ENCODE results near the gene ARCN1. TPM values are rescaled to one million over a fixed set of nuclear protein-coding genes. Genes with fewer than 3 reads are reported as not detected.
"Not testable (repeated sequence)": the region's sequence is repeated elsewhere in the genome, so short reads cannot be mapped to it uniquely, and the experiment has no call there.

ARCN1 gene
- total and polyA plus RNA-seq, 11 donors, result 53.1 to 127 (median 99.6) TPM

DNA sequence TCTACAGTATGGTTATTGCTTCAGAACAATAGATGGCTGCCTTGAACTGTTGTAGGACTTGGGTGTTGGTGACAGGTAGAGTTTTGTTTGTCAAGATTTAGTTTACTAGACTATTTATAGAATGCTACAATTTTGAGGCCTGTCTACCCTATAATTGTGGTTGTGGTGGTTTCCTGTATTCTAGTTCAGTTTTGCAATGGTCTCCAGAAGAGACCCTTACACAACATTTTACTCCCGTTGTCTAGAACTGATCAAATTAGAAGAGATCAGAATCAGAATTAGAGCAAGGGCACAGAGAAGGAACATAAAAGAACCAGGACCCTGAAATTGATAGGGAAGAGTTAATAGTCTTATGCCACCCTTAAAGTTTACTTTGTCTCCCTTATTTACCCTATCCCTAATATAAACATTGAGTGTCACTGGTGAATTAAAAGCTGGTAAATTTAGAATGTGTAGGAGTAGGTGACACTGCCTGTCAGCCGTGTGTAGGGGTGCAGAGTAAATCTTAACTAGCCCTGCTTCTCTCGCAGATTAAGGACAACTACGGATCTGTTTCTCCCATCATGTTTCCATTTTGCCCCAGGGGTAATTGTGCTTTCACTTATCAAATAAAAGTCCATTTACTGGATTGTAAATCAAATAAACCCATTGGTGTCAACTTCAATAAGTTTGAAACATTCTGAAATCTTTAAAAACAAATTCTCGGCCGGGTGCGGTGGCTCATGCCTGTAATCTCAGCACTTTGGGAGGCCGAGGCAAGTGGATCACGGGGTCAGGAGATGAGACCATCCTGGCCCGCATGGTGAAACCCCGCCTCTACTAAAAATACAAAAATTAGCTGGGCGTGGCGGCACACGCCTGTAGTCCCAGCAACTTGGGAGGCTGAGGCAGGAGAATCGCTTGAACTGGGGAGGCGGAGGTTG is 24.3 kb downstream of the ARCN1 start:
- no peaks in the 10 kb centered on the region for H3K27me3 ChIP-seq
- peaks cover 0 to 100% (median 98%) of the 10 kb centered on the region in 9 donors for H3K36me3 ChIP-seq
- peak overlapping the region in 2 of 12 donors; percentile 17 to 80 for H3K27ac ChIP-seq
- TF ChIP-seq CTCF (IDR thresholded peaks at IDR 0.05) (no peak), POLR2A (IDR thresholded peaks at IDR 0.05) (no peak)
- no peak for DNase-seq
- no peak for ATAC-seq
- intact Hi-C loops (cut with DNase I), result loop anchor here in 1 of 10 donors (5.0 kb wide), 1 partner anchor 61 kb away; no protein-coding TSS in a partner anchor
- H3K4me3 ChIP-seq, result no peak overlapping the region
- H3K9me3 ChIP-seq, result no peaks in the 10 kb centered on the region
- peaks cover 0 to 39% (median 22%) of the 10 kb centered on the region in 12 donors for H3K4me1 ChIP-seq
- 88 to 91% (median 90%) methylated on average over 16 of the region's 16 CpGs for WGBS, 4 donors

DNA sequence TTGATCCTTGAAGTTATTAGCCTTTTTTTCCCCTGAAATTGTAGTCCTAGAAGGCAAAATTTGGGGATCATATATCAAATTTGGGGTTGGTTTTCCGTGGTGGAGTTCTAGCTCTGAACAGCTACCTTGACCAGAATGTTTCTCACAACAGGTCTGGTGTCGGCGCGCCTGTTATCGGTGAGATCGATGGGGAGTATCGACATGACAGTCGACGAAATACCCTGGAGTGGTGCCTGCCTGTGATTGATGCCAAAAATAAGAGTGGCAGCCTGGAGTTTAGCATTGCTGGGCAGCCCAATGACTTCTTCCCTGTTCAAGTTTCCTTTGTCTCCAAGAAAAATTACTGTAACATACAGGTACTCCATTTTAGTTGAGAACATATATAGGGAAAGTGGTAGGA is 25.3 kb downstream of the ARCN1 start:
- 66 to 76% (median 73%) methylated on average over 9 of the region's 9 CpGs for WGBS, 4 donors
- Histone ChIP-seq H3K27ac (no peak overlapping the region), H3K27me3 (no peaks in the 10 kb centered on the region), H3K36me3 (peaks cover 0 to 100% (median 97%) of the 10 kb centered on the region in 9 donors), H3K4me3 (no peak overlapping the region), H3K4me1 (peaks cover 0 to 39% (median 23%) of the 10 kb centered on the region in 12 donors), H3K9me3 (no peaks in the 10 kb centered on the region)
- TF ChIP-seq CTCF (IDR thresholded peaks at IDR 0.05), result no peak
- no peak for TF ChIP-seq POLR2A (IDR thresholded peaks at IDR 0.05)
- DNase-seq, result no peak
- intact Hi-C loops (cut with DNase I), result loop anchor here in 1 of 10 donors (5.0 kb wide), 1 partner anchor 60 kb away; no protein-coding TSS in a partner anchor
- ATAC-seq, result no peak

DNA sequence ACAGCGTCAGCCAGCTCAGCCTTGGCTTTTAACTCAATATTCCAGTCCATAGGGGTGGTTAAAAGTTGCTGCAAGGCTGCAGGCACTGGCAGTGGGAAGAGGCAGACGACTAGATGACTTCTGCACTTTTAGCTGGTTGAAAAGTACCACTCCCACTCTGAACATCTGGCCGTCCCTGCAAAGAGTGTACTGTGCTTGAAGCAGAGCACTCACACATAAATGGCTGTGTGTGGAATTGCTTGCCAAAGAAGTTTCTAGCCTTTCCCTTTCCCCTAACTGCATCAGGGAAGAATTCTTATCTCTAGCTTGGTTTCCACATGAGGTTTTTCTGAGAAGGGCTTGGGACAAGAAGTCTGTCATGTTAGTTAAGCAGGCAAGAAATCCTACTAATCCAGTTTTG is 30.1 kb downstream of the ARCN1 start:
- TF ChIP-seq POLR2A (IDR thresholded peaks at IDR 0.05) (peak in 1 of 2 donors; percentile 21), CTCF (IDR thresholded peaks at IDR 0.05) (no peak)
- Histone ChIP-seq H3K27ac (peak overlapping the region in 11 of 12 donors; percentile 33 to 95 (median 83)), H3K36me3 (peaks cover 0 to 61% (median 55%) of the 10 kb centered on the region in 9 donors), H3K4me3 (peak overlapping the region in 1 of 12 donors; percentile 19), H3K27me3 (no peaks in the 10 kb centered on the region), H3K4me1 (peaks cover 0 to 53% (median 27%) of the 10 kb centered on the region in 12 donors), H3K9me3 (no peaks in the 10 kb centered on the region)
- peak; percentile 29 to 71 (median 50) for ATAC-seq
- peak in 4 of 5 donors; percentile 59 to 76 (median 67) for DNase-seq
- WGBS, 4 donors, result 48 to 61% (median 54%) methylated on average over 3 of the region's 3 CpGs
- intact Hi-C loops (cut with DNase I), result loop anchor here in 1 of 10 donors (10.0 kb wide), 1 partner anchor 52 kb away; no protein-coding TSS in a partner anchor

DNA sequence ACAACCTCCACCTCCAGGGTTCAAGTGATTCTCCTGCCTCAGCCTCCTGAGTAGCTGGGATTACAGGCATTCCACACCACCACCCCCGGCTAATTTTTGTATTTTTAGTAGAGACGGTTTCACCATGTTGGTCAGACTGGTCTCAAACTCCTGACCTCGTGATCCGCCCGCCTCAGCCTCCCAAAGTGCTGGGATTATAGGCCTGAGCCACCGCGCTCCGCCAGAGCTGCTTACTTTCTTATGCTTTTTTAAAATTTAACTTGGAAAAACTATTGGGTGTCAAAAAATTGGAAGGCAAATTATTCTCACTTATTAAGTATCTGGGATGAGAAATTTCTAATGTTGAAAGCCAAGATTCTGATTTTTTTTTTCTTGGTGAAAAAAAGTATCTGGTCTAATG is 31.5 kb downstream of the ARCN1 start:
- peaks cover 0 to 56% (median 28%) of the 10 kb centered on the region in 12 donors for H3K4me1 ChIP-seq
- 81 to 86% (median 82%) methylated on average over 8 of the region's 8 CpGs for WGBS, 4 donors

More for the DNA sequence above, 31.5 kb downstream of the ARCN1 start:
- not testable (repeated sequence) for ATAC-seq, H3K9me3 ChIP-seq, H3K27me3 ChIP-seq, DNase-seq, H3K4me3 ChIP-seq
- Histone ChIP-seq H3K27ac (peak overlapping the region; percentile 33 to 95 (median 80)), H3K36me3 (peaks cover 0 to 48% (median 41%) of the 10 kb centered on the region in 9 donors)
- intact Hi-C loops (cut with DNase I), result loop anchor here in 2 of 10 donors (2.0 to 10.0 kb wide), 2 partner anchors 31 to 51 kb away; partner anchors contain the start of gene ARCN1 (in 1 of the 2)
